Measurements from ENCODE around the gene ICE2.

Gene ICE2

DNA sequence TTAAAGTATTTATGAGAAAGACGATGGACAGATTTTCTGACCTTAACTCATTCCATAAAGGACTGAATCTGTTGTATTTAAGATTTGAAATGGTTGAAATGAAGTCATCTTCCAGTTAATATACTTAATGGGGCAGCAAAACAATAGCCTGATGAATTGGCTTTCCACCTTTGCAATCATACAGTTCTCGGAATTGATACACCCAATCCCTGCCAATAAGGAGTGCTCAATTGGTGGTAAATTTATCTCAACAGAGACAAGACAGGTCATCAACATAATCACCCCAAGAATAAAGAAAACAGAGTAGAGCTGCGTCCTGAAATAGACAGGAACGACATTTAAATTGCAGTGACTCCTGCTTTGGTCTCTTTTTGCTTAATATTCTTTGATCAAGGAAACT is 92.3 kb downstream of the ICE2 start:
- no peak for DNase-seq

DNA sequence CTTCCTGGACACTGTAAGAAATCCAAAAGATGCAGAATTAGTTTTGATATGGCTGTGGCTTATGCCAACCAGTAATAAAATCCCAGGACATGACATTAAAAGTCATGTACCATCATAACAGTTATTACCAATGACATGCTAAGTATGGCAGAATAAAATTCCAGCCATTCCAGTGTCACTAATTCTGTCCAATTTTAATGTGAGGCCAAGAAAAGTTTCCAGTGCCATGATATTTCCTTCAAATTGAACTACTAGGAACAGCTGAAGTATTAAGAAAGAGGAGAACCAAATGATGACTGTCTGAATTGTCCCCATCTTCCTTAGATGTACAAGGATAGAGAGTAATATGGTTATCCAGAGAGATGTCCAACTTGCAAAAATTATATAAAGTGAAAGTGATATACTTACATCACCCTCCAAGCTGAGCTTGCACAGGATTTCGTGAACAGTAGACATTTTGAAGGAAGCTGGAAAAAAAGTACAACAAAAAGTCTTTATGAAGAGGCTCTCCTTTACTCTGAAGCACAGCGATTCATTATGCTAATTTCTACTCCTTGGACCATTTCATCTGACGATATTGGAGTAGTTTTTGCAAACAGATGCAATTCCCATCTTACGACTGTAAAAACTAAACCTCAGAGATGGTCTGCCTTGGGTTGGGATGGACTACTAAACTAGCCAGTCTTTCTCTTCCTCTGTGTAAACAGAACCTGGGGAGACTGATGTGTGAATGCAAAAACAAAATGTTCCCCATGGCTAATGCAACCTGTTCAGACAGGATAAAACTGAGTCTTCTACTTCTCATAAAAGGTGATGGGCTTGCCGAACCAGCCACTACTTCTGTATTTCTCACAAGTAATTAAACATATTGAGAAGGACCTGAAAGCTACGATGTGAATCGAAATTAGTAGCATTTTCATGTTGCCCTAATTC is 93.1 kb downstream of the ICE2 start:
- no peak for DNase-seq

DNA sequence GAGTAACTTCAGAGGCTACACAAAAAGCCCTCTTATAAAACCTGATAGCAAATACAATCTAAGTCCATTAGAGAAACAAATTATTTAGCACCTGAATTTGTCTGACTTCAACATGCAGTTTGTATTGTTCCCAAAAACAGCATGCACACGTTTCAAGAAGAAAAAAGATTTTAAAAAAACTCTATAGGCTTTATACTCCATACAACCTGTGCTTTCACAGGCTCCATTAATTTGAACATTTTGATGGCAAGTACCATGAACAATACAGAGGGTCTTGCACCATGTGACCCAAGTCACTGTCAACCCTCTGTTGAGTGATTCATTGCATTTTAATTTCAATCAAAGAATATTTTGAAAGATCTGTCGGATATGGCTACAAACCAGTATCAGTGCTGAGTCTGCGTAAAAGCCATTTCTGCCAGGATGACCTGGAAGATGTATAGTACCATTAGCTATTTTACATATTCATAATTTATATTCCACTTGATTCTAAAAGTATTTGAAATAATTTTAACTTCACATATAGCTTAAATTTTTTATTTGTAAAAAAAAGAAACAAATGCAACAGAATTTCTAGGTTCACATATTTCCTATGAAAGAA is 94.3 kb downstream of the ICE2 start:
- DNase-seq, result no peak

DNA sequence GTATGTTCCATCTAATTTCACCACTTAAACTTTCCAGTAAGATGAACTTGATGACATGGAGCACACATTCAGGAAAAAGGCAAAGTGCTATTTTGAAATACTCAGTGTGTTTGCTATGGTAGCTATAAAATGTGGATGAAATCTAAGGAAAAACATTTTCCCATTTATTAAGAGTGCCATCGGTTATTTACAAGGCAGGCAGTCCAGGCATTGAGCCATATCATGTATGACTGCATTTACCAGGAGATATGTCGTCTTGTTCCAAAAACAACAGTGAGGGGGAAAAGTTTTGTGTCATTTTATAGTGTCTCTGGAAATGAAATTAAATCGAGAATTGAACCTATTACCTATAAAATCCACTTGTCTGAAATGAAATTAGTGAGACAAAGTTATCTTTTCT is 94.9 kb downstream of the ICE2 start:
- DNase-seq, result no peak

DNA sequence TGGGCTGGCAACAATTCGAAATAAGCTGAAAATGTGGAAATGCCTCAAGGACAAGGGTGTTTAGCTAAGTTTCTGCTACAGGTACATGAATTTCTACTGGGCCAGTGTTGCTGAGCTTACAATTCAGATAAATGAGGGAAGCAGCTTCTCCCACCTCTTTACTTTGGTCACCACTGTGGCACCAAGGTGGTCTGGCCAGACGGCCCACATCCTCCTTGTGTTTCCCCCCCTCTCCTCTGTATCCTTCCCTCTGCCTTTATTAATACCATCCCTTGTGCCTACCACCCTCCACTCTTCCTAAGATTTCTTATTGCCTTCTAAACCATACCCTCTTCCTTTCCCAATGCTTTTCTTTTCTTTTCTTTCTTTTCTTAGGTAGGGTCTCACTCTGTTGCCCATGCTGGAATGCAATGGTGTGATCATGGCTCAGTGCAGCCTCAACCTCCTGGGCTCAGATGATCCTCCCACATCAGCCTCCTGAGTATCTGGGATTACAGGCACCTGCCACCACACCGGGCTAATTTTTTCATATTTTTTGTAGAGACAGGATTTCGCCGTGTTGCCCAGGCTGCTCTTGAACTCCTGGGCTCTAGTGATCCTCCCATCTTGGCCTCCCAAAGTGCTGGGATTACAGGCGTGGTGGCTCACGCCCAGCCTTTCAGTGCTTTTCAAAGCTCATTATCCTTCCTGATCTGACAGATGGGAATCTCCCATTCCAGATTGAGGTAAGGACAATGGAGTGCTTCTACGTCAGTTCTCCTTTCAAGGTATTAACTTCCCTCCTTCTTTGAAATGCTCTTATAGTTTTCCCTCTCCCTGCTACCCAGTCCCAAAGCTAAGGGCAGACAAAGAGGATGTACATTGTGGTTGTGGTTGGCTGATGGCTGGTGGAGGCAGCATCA is 95.9 kb downstream of the ICE2 start:
- no peak for DNase-seq

DNA sequence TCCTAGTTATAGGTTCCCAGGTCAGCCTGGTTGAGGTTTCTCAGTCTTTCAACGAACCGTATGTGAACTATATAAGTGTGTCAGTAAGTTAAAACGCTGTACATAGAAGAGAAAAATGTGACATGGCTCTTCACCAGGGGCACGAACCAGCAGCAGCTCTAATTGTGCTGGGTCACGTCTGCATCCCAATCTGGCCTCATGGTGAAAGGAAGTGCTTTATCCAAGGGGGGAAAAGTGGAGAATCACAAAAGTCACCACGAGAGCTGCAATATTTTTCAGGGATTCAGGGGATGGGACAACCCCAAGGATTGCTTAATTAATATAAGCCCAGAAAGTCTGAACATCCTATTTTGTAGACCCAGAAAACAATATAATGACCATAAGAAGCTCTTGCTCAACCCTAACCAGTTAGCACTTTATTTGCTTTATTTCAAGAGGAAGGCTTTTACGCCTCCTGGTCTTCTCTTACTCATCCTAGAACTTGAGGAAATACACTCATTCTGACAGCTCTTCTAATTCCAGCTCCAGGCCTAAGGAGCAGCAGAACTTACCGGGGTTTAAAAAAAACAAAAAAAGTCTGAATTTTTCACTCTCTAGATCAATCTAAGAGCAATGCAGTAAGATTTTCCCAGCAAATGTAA is 97.7 kb downstream of the ICE2 start:
- DNase-seq, result no peak

DNA sequence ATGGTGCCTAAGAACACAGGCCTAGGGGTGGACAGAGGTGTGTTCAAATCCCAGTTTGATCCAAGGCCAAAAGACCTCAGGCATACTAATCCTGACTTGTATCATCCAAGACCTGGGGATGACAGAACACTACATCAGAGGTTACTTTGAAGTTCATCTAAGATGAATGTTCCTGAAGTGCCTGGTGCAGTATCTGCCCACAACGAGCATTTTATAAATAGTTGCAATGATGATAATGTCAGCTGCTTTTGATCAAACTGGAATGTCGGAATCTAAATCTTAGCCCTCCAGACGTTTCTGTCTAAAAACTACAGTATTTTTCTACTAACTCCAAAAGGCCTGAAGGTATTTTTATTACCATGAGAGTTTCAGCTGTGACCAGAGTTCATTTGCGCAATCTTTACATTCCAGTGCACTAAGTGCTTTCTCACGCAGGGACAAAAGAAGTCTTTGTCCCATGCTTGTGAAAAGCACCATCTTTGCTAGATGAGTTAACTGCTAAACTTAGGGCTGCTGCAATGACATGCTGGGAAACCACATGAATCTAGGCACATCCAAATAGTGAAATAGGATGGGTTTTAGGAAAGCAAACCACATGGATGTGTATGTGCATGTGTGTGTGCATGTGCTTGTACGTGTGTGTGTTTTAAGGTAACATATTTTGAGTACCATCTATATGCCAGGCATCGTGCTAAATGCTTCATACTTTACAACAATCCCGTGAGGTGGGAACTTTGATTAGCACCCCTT is 99.2 kb downstream of the ICE2 start:
- no peak for DNase-seq

DNA sequence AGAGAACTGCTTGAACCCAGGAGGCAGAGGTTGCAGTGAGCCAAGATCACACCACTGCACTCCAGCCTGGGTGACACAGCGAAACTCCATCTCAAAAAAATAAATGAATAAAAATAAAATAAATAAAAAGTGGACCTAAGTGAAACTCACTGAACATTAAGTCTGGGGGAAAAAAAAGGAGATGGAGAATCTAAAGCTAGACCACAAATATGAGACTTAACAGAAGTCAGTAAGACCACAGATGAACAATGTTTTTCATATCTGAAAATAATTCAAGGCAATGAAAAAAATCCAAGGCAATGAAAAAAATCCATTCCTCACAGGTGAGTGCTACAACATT is 99.8 kb downstream of the ICE2 start:
- no peak for DNase-seq

DNA sequence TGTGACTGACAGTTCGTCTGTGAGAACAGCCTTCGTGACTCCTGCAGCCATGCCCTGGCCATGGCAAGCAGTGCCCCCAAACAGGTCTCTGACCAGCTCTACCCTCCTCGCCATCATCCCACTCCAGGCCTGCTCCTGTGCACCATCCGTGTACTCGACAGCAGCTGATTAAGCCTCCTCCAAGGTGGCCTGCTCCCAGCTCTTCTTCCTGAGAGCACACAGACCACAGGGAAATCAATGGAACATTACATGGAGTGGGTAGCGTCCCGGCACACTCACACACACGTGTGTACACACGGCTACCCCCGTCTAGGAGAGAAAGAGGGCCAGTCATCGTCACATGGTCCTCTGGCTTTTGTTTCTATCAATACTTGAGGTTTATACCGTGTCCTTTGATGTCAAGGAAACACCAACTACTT is 102.3 kb downstream of the ICE2 start:
- no peak for DNase-seq

DNA sequence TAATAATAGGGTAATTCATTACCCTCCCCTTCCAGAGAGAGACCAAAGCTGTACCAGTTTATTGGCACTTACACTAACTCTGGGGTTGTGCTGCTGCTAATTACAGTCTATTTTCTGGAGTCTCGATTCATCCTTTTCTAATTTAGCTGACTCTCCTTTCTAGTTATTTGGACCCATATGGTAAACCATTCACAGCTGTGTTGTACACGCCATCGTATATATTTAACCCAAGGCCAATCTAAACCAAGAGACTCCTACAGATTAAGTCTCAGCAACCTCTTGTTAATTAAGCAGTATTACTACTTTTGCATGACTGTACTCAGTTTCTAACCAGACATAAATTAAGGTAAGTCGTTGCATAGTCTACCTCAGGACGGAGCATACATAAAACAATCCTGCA is 103.6 kb downstream of the ICE2 start:
- peak; percentile 16 for DNase-seq

DNA sequence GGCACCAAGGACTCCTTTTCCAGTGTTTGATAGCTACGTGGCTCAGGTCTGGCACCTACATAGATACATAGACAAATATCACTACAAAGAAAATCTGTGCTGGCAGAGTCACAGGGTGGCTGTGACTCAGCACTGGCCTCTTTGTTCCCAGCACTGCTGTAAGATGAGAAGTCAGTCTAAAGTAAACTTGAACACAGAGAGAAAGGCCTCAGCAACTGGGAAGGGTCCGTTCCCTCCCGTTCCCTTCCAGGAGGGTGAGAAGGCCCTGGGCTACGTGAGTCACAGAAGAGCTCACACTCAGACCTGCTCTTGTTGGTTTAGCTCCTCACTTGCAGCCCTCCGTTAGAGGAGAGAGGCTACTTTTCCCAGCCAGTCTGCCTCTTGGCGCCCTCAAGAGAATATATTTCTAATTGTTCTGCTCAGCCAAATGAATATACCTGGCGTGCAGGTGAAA is 104.3 kb downstream of the ICE2 start:
- DNase-seq, result peak; percentile 71

DNA sequence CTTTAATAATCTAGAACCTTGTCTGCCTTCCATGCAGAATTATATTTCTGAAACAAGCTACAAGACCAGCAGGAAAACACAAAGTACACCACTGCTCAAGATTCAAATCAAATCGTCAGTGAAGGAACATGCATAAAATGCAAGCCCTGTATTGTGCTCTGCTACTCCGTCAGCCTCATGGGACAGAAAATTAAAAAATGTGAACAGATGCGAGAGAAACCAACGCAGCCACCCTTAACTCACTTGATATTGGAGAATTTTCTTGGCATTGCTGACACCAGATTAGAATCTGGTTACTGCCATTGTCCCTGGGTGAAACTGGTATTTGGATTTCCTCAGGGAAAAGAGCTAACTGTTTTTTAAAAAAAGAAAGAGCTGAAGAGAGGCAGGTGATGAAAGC is 104.7 kb downstream of the ICE2 start:
- DNase-seq, result no peak

DNA sequence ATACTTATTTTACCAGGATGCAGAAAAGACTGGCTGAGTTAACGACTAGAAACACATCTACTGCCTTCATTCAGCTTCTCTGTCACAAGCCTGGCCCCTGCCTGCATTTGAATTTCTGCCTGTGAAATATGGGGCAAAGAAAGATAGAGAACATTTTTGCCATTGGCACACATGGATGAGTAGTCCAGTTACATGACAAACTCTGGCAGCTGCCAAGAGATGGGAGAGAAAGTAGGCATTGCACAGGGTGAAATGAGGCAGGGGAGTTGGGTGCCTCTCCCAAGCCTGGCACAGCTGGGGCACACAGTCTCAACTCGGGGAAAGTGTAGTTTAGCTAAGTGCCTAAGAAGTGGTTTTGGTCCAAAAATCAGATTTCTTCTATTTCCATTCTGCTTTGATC is 105.2 kb downstream of the ICE2 start:
- no peak for DNase-seq

DNA sequence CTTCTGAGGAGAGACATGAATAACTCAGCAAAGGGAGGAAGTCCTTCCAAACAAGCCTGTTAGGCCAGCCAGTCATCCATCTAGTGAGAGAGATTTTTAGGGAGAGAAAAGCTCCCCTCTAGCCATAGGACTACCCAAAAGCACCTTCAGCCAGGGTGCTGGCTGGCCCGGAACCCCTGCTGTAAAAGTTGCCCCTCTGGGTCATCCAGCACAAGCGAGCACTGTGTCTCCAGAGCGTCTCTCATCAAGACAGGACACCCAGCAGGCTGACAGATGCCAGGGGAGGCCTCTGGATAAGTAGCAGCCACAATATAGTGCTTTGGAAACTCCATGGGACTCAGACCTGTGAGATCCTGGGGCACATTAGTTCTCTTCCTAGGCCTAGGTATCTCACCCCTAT is 105.6 kb downstream of the ICE2 start:
- no peak for DNase-seq

DNA sequence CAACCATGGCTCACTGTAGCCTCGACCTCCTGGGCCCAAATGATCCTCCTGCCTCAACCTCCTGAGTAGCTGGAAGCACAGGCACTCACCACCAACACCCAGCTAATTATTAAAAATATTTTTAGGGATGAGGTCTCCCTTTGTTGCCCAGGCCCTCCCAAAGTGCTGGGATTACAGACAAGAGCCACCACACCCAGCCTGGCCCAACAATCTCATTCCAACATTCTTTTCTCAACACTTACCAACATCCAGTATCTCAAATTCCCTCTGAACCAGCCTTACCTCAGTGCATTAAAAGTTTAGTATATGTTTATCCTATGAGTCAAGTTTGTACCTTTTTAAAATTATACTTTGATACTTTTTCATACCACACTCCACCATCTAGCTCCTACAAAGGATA is 106.2 kb downstream of the ICE2 start:
- DNase-seq, result no peak

DNA sequence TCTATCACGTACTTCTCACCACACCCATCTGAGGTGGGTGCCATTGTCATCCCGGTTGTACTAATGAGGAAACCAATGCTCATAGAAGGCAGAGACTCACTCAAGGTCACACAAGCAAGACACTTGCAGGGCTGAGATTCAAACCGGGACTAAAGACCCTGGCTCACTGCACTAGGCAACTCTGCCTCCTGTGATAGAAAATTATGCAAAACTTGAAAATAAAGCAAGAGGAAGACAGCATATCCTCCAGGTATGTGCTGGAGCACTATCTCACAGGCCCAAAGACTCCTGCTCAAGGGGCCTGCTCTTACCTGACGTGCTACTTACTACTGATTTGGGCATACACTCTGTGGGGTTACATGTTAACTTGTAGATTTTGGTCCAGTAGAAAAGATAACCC is 106.7 kb downstream of the ICE2 start:
- no peak for DNase-seq

DNA sequence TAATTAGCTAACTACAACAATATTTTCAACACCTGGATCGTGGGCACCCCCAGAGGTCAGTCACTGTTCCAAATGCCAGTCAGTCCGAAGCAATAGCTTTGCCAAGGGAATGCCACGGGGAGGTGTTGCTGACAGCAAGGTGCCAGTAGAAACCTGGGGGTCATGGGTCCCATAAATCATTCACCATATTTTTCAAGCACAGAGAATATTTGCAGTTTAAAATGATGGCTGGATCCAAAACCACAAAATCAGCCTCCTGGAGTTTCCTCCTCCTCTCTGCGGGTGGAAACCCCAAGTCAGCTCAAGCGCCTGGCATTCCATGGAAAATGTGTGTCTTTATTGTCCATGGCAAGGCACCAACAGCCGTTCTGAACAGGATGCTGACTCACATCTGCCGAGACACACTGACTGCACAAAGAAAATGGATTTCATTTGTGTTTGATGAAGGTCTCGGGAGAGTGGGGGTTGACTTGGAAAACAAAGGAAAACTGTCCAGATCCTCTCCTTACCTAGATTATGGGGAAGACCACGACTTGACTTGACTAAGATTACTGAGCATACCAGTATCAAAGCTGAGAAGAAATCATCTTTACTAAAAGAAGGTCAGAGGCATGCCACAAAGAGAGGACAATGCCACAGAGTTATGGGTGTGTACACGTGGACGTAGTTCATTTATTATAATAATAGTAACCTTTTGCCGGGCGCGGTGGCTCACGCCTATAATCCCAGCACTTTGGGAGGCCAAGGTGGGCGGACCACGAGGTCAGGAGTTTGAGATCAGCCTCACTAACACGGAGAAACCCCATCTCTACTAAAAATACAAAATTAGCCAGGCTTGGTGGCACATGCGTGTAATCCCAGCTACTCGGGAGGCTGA is 107.5 kb downstream of the ICE2 start:
- no peak for DNase-seq

DNA sequence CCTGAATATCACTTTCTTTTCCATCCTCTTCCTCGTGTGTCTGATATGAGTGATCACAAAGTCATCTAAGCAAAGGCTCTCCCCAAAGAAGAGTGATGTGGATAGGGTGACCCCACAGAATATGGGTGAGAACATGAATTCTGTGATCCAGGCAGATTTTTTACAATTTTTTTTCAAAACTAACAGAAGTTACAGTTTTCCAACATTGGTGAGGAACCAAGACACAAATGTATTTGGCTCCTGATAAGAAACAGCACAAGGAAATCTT is 108.1 kb downstream of the ICE2 start:
- no peak for DNase-seq

DNA sequence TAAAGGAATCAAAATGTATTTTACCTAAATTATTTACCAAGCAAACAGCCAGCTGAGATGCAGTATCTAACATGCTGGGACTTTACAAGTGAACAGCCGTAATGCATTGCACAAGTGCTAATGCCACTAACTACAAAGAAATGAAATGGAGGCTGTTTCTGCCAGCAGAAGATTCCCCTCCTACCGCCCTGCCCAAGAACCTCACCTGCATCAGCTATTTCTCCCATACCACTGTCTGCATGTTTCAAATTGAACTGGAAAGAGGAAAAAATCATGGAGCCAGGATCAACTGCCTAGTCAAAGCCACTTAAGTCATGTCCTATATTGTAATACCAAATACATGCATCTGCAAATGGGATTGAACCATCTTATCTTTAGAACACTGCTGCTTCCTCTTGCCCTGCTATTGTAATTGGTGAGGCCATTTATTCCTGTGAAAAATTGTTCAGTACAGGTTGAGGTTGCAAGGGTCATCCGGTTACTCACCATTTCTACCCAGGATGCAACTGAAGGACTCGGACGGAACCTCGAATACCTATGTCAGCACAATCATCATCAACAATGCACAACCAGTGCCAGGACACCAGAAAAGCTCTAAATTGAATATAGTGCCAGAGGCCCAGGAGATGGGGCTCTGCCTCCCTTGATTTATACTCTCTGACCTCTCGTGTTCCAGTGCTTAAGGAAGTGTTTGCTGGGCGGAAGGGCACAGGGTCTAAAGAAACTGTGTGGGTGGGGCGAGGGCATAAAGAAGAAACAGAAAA is 108.7 kb downstream of the ICE2 start:
- no peak for DNase-seq

DNA sequence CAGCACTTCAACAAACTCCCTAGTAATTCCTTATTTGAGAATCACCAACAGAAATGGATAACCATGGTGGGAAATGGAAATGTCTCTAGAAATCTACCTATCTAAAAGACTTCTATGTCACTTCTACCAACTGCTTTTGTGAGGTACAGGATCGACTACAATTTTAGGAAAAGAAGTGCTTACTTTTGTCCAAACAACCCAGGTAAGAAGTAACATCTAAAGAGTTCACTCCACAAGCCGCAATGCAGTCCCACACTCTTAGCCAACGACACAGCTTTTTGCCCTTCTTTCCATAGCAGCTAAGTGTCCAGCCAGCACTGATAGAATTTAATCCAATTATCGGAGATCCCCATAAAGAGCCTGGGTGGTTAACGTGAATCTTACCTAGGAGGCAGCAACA is 109.2 kb downstream of the ICE2 start:
- DNase-seq, result no peak

Measured in NCI-H1105 (cell line).